ENCODE results near the gene PHF21A. TPM values are rescaled to one million over a fixed set of nuclear protein-coding genes. Genes with fewer than 3 reads are reported as not detected.

The PHF21A gene
- total RNA-seq, 1 donor from 2014 or later, result 66.8 TPM

- Histone ChIP-seq H3K9me3 (no peaks in the 10 kb centered on the region), H3K4me1 (peaks cover 8% of the 10 kb centered on the region), H3K4me3 (no peak overlapping the region), H3K36me3 (no peaks in the 10 kb centered on the region), H3K27ac (no peak overlapping the region), H3K27me3 (no peaks in the 10 kb centered on the region)
- intact Hi-C loops (cut with DNase I), result no loop called here
- TF ChIP-seq POLR2AphosphoS5 (IDR thresholded peaks at IDR 0.05; ENCODE audit: insufficient read depth in 1 of 2, low read depth in 1 of 2), result no peak
- TF ChIP-seq POLR2A (IDR thresholded peaks at IDR 0.05), result no peak
- TF ChIP-seq CTCF (IDR thresholded peaks at IDR 0.05), result no peak
- DNase-seq (ENCODE audit: extremely low spot score in 2 of 2), result no peak
Observed at GRCh38 chr11:45887587-45887986, 233.7 kb downstream of the PHF21A start.

- intact Hi-C loops (cut with DNase I), result no loop called here
- no peak overlapping the region for H3K27ac ChIP-seq
- no peak for DNase-seq (ENCODE audit: extremely low spot score in 2 of 2)
- H3K4me1 ChIP-seq, result peaks cover 8% of the 10 kb centered on the region
- no peak for TF ChIP-seq POLR2A (IDR thresholded peaks at IDR 0.05)
- no peak for TF ChIP-seq POLR2AphosphoS5 (IDR thresholded peaks at IDR 0.05; ENCODE audit: insufficient read depth in 1 of 2, low read depth in 1 of 2)
- no peak for TF ChIP-seq CTCF (IDR thresholded peaks at IDR 0.05)
- H3K27me3 ChIP-seq, result no peaks in the 10 kb centered on the region
- H3K4me3 ChIP-seq, result no peak overlapping the region
- peaks cover 0 to 4% of the 10 kb centered on the region in 2 donors for H3K36me3 ChIP-seq
- no peaks in the 10 kb centered on the region for H3K9me3 ChIP-seq
Observed at GRCh38 chr11:45886816-45887520, 234.3 kb downstream of the PHF21A start.

GRCh38 chr11:45885921-45886721 is 235.1 kb downstream of the PHF21A start:
- intact Hi-C loops (cut with DNase I), result no loop called here
- peaks cover 8% of the 10 kb centered on the region for H3K4me1 ChIP-seq
- no peak for TF ChIP-seq POLR2A (IDR thresholded peaks at IDR 0.05)
- TF ChIP-seq POLR2AphosphoS5 (IDR thresholded peaks at IDR 0.05; ENCODE audit: insufficient read depth in 1 of 2, low read depth in 1 of 2), result no peak
- TF ChIP-seq CTCF (IDR thresholded peaks at IDR 0.05), result no peak
- H3K9me3 ChIP-seq, result no peaks in the 10 kb centered on the region
- peaks cover 0 to 13% of the 10 kb centered on the region in 2 donors for H3K36me3 ChIP-seq
- DNase-seq (ENCODE audit: extremely low spot score in 2 of 2), result no peak
- H3K4me3 ChIP-seq, result peak overlapping the region; percentile 46 to 51
- no peak overlapping the region for H3K27ac ChIP-seq
- H3K27me3 ChIP-seq, result no peaks in the 10 kb centered on the region

- TF ChIP-seq POLR2A (IDR thresholded peaks at IDR 0.05) (no peak), CTCF (IDR thresholded peaks at IDR 0.05) (no peak)
- Histone ChIP-seq H3K27ac (no peak within 1 kb of the TSS), H3K9me3 (no peaks in the 10 kb centered on the region), H3K36me3 (peaks cover 0 to 20% of the 10 kb centered on the region in 2 donors), H3K27me3 (no peaks in the 10 kb centered on the region), H3K4me3 (peak within 1 kb of the TSS; percentile 46 to 51), H3K4me1 (peaks cover 8% of the 10 kb centered on the region)
- DNase-seq (ENCODE audit: extremely low spot score in 2 of 2), result no peak
- intact Hi-C loops (cut with DNase I), result no loop called here
Observed at GRCh38 chr11:45885274-45885920, 235.9 kb downstream of the PHF21A start, which contains the start of gene MAPK8IP1. Gene MAPK8IP1 (plus strand): TSS chr11:45885651. CDS start chr11:45885821, 170 bp downstream.
